Liver (tissue), 9 donors: Measurements from ENCODE around the gene GATB. TPM values are rescaled to one million over a fixed set of nuclear protein-coding genes. Genes with fewer than 3 reads are reported as not detected.

Source experiments
- DNase-seq: peaks from one replicate; pipeline ENCODE4 v3.0.0-alpha.2; 2017; ENCODE audit warnings: low spot score
- H3K27ac ChIP-seq, 2 donors: one replicate each; pipeline ENCODE4 v1.7.0; 2013; ENCODE audit warnings: inconsistent platforms in 2 of 2, low read length in 2 of 2, control low read depth in 1 of 2, low read depth in 1 of 2, mild to moderate bottlenecking in 1 of 2
- H3K27me3 ChIP-seq, 4 donors: one replicate each; pipeline versions ENCODE4 v1.6.1 to v1.7.0; 2013; ENCODE audit warnings: low read length in 3 of 4, inconsistent platforms in 1 of 4, mild to moderate bottlenecking in 1 of 4, moderate library complexity in 1 of 4; ENCODE audit not compliant: control insufficient read depth in 4 of 4, insufficient read depth in 4 of 4
- H3K36me3 ChIP-seq, 4 donors: one replicate each; pipeline versions ENCODE4 v1.6.1 to v1.7.0; 2013; ENCODE audit warnings: low read length in 3 of 4, mild to moderate bottlenecking in 3 of 4, low read depth in 1 of 4, moderate library complexity in 1 of 4; ENCODE audit not compliant: control insufficient read depth in 4 of 4, insufficient read depth in 3 of 4
- H3K4me1 ChIP-seq, 4 donors: one replicate each; pipeline versions ENCODE4 v1.6.1 to v1.7.0; 2013; ENCODE audit warnings: low read length in 3 of 4, mild to moderate bottlenecking in 3 of 4, moderate library complexity in 1 of 4; ENCODE audit not compliant: control insufficient read depth in 4 of 4, insufficient read depth in 4 of 4
- H3K4me3 ChIP-seq, 3 donors: one replicate each; pipeline versions ENCODE4 v1.6.1 to v1.7.0; 2013; ENCODE audit warnings: low read length in 3 of 3, control low read depth in 1 of 3, low read depth in 1 of 3, mild to moderate bottlenecking in 1 of 3
- H3K9ac ChIP-seq, 2 donors: one replicate each; pipeline ENCODE4 v1.7.0; 2013; ENCODE audit warnings: low read length in 2 of 2, mild to moderate bottlenecking in 2 of 2, moderate library complexity in 2 of 2, control low read depth in 1 of 2, low read depth in 1 of 2
- H3K9me3 ChIP-seq, 4 donors: one replicate each; pipeline versions ENCODE4 v1.6.1 to v1.7.0; 2013; ENCODE audit warnings: low read length in 3 of 4; ENCODE audit not compliant: control insufficient read depth in 4 of 4
- EGR1 ChIP-seq, 2 donors: IDR thresholded peaks; 2 replicates each; pipeline ENCODE4 v1.6.1; 2016 to 2018; ENCODE audit warnings: antibody characterized with exemption in 2 of 2, low read depth in 2 of 2
- FOXA1 ChIP-seq: IDR thresholded peaks from 2 replicates; pipeline ENCODE4 v1.6.1; 2016; ENCODE audit warnings: antibody characterized with exemption
- FOXA2 ChIP-seq: IDR thresholded peaks from 2 replicates; pipeline ENCODE4 v1.6.1; 2016; ENCODE audit warnings: antibody characterized with exemption
- HNF4A ChIP-seq, 2 donors: conservative IDR thresholded peaks; 2 replicates each; pipeline ENCODE4 v1.6.1; 2016; ENCODE audit warnings: antibody characterized with exemption in 2 of 2, mild to moderate bottlenecking in 2 of 2
- JUND ChIP-seq, 2 donors: IDR thresholded peaks; 2 replicates each; pipeline ENCODE4 v1.6.1; 2016; ENCODE audit warnings: antibody characterized with exemption in 2 of 2
- NR2F2 ChIP-seq: IDR thresholded peaks from 2 replicates; pipeline ENCODE4 v1.6.1; 2016; ENCODE audit warnings: antibody characterized with exemption
- RAD21 ChIP-seq, 2 donors: IDR thresholded peaks; 2 replicates each; pipeline ENCODE4 v1.6.1; 2016; ENCODE audit warnings: antibody characterized with exemption in 2 of 2, mild to moderate bottlenecking in 2 of 2
- RXRA ChIP-seq, 2 donors: IDR thresholded peaks; 2 replicates each; pipeline ENCODE4 v1.6.1; 2017 to 2018; ENCODE audit warnings: antibody characterized with exemption in 2 of 2, mild to moderate bottlenecking in 1 of 2
- SP1 ChIP-seq: IDR thresholded peaks from 2 replicates; pipeline ENCODE4 v1.6.1; 2018; ENCODE audit warnings: antibody characterized with exemption, mild to moderate bottlenecking
- TAF1 ChIP-seq: conservative IDR thresholded peaks from 2 replicates; pipeline ENCODE4 v1.6.1; 2016; ENCODE audit warnings: antibody characterized with exemption, mild to moderate bottlenecking
- WGBS: extraction: QIAGEN DNeasy Blood & Tissue Kit; methylation state at CpG from one replicate; pipeline ENCODE4 v1.1.7; 2013; 5-methylcytosine and 5-hydroxymethylcytosine counted together
- polyA plus RNA-seq, 2 donors: library from polyadenylated mRNA; stranded (reverse) in 1 of 2; unstranded in 1 of 2; fragments of 200-250 nt in 1 of 2; fragments of >200 nt in 1 of 2; fragmentation: Nextera tagmentation in 1 of 2; extraction: Ambion mirVana in 1 of 2; gene quantifications; one replicate each; pipeline versions ENCODE4 v1.2.1 to v1.2.3, GENCODE V29; 2013 to 2015
- total RNA-seq, 2 donors: library from RNA; depleted of rRNA; stranded (reverse); fragments of >200 nt; gene quantifications; one replicate each; pipeline ENCODE4 v1.2.3, GENCODE V29; 2014
- TF ChIP-seq, protein P1 (sequence below): IDR thresholded peaks from 2 replicates; pipeline ENCODE4 v1.6.1; 2016; ENCODE audit warnings: antibody characterized with exemption
- TF ChIP-seq, protein P2 (sequence below): IDR thresholded peaks from 2 replicates; pipeline ENCODE4 v1.6.1; 2016; ENCODE audit warnings: antibody characterized with exemption, mild to moderate bottlenecking
- TF ChIP-seq, protein P3 (sequence below): fragments of 150-350 bp; IDR thresholded peaks from 2 replicates; pipeline ENCODE4 v1.5.1; 2017; ENCODE audit warnings: improper control_type of control experiment, low read depth, low read length; ENCODE audit not compliant: missing input control
- TF ChIP-seq, protein P4 (sequence below): IDR thresholded peaks from 2 replicates; pipeline ENCODE4 v1.6.1; 2016; ENCODE audit warnings: antibody characterized with exemption
- donor health status: healthy.
- donor health status: healthy.
- donor health status: healthy.
- donor health status: healthy.
- donor health status: healthy.

Gene GATB
- total and polyA plus RNA-seq, 4 donors: 10.4 to 17.3 (median 12.5) TPM

DNA sequence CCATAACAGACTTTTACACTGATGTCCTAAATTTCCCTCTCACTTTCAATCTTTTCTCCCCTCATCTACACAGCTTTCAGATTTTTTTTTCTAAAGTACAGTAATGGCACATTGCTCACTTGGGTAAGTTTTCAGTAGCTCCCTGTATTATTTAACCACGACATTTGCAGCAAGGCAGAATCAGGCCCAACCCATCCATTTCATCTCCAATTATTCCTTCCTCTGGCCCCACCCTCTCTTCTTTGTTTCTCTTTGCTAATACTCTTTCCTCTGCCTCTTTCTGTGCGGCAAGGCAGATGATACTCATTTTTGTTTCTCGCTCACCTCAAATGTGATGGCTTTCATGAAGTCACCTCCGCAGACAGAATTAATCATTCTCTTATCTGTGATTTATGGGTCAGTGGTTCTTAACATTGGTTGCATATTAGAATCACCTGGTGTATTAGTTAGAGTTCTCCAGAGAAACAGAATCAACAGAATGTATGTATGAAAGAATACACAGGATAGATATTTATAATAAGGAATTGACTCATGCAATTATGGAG lies 43.4 kb upstream of the GATB start:
- WGBS: 91% methylated on average over 4 of the region's 4 CpGs
- Histone ChIP-seq H3K27ac (no peak overlapping the region), H3K9me3 (no peaks in the 10 kb centered on the region), H3K4me1 (no peaks in the 10 kb centered on the region), H3K36me3 (no peaks in the 10 kb centered on the region), H3K9ac (no peak overlapping the region), H3K4me3 (no peak overlapping the region), H3K27me3 (no peaks in the 10 kb centered on the region)
- DNase-seq: no peak
- no peak for TF ChIP-seq JUND (IDR thresholded peaks at IDR 0.05)
- TF ChIP-seq, protein P1, sequence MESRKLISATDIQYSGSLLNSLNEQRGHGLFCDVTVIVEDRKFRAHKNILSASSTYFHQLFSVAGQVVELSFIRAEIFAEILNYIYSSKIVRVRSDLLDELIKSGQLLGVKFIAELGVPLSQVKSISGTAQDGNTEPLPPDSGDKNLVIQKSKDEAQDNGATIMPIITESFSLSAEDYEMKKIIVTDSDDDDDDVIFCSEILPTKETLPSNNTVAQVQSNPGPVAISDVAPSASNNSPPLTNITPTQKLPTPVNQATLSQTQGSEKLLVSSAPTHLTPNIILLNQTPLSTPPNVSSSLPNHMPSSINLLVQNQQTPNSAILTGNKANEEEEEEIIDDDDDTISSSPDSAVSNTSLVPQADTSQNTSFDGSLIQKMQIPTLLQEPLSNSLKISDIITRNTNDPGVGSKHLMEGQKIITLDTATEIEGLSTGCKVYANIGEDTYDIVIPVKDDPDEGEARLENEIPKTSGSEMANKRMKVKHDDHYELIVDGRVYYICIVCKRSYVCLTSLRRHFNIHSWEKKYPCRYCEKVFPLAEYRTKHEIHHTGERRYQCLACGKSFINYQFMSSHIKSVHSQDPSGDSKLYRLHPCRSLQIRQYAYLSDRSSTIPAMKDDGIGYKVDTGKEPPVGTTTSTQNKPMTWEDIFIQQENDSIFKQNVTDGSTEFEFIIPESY: no peak
- TF ChIP-seq FOXA1: no peak
- TF ChIP-seq, protein P2, sequence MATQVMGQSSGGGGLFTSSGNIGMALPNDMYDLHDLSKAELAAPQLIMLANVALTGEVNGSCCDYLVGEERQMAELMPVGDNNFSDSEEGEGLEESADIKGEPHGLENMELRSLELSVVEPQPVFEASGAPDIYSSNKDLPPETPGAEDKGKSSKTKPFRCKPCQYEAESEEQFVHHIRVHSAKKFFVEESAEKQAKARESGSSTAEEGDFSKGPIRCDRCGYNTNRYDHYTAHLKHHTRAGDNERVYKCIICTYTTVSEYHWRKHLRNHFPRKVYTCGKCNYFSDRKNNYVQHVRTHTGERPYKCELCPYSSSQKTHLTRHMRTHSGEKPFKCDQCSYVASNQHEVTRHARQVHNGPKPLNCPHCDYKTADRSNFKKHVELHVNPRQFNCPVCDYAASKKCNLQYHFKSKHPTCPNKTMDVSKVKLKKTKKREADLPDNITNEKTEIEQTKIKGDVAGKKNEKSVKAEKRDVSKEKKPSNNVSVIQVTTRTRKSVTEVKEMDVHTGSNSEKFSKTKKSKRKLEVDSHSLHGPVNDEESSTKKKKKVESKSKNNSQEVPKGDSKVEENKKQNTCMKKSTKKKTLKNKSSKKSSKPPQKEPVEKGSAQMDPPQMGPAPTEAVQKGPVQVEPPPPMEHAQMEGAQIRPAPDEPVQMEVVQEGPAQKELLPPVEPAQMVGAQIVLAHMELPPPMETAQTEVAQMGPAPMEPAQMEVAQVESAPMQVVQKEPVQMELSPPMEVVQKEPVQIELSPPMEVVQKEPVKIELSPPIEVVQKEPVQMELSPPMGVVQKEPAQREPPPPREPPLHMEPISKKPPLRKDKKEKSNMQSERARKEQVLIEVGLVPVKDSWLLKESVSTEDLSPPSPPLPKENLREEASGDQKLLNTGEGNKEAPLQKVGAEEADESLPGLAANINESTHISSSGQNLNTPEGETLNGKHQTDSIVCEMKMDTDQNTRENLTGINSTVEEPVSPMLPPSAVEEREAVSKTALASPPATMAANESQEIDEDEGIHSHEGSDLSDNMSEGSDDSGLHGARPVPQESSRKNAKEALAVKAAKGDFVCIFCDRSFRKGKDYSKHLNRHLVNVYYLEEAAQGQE: no peak
- TF ChIP-seq RXRA (IDR thresholded peaks at IDR 0.05): no peak
- TF ChIP-seq EGR1 (IDR thresholded peaks at IDR 0.05; ENCODE audit: low read depth in 2 of 2): no peak
- TF ChIP-seq, protein P3, sequence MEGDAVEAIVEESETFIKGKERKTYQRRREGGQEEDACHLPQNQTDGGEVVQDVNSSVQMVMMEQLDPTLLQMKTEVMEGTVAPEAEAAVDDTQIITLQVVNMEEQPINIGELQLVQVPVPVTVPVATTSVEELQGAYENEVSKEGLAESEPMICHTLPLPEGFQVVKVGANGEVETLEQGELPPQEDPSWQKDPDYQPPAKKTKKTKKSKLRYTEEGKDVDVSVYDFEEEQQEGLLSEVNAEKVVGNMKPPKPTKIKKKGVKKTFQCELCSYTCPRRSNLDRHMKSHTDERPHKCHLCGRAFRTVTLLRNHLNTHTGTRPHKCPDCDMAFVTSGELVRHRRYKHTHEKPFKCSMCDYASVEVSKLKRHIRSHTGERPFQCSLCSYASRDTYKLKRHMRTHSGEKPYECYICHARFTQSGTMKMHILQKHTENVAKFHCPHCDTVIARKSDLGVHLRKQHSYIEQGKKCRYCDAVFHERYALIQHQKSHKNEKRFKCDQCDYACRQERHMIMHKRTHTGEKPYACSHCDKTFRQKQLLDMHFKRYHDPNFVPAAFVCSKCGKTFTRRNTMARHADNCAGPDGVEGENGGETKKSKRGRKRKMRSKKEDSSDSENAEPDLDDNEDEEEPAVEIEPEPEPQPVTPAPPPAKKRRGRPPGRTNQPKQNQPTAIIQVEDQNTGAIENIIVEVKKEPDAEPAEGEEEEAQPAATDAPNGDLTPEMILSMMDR: no peak
- no peak for TF ChIP-seq FOXA2
- TF ChIP-seq NR2F2: no peak
- no peak for TF ChIP-seq HNF4A (conservative IDR thresholded peaks at IDR 0.05)
- TF ChIP-seq SP1: no peak
- no peak for TF ChIP-seq TAF1
- no peak for TF ChIP-seq RAD21 (IDR thresholded peaks at IDR 0.05)

DNA sequence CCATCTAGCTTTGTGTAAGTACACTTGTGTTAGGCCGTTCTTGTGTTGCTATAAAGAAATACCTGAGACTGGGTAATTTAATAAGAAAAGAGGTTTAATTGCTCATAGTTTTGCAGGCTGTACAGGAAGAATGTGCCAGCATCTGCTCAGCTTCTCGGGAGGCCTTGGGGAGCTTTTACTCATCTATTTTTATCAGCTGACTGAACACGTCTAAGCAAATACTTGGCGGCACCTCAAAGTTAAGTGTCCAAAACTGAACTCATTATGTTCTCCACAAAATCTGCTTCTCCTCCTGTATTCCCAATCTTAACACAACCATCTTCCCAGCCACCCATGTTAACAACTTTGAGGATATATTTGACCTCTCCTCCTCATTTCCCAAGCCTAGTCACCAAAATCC lies 42.4 kb upstream of the GATB start:
- Histone ChIP-seq H3K27me3 (no peaks in the 10 kb centered on the region), H3K36me3 (no peaks in the 10 kb centered on the region), H3K4me1 (no peaks in the 10 kb centered on the region), H3K4me3 (no peak overlapping the region), H3K9me3 (no peaks in the 10 kb centered on the region), H3K9ac (no peak overlapping the region), H3K27ac (no peak overlapping the region)
- no peak for TF ChIP-seq NR2F2
- TF ChIP-seq, protein P2: no peak
- TF ChIP-seq, protein P4, sequence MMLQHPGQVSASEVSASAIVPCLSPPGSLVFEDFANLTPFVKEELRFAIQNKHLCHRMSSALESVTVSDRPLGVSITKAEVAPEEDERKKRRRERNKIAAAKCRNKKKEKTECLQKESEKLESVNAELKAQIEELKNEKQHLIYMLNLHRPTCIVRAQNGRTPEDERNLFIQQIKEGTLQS: no peak
- DNase-seq: no peak
- 86% methylated on average over 4 of the region's 4 CpGs for WGBS
